H1 (cell line): ENCODE results near the gene PLCB1. TPM values are rescaled to one million over a fixed set of nuclear protein-coding genes. Genes with fewer than 3 reads are reported as not detected.

Experiments
- CTCF ChIA-PET: fragments of 300-600 bp; sonication (Branson Sonifier 250); formaldehyde crosslinking; loops from one replicate; lab custom pipeline; 2021; ENCODE audit not compliant: partially characterized antibody; lab: Charles Lee
- POLR2A ChIA-PET: fragments of 300-600 bp; sonication (Branson Sonifier 250); formaldehyde crosslinking; loops from one replicate; lab custom pipeline; 2021; ENCODE audit warnings: inconsistent platforms; ENCODE audit not compliant: partially characterized antibody; lab: Charles Lee
- DNase-seq, 2 experiments: peaks; one replicate each; pipeline versions ENCODE4 v3.0.0 to v3.0.0-alpha.2; 2010 to 2022; ENCODE audit warnings: low spot score in 2 of 2, low read depth in 1 of 2, mixed read lengths in 1 of 2
- FAIRE-seq: peaks from 2 replicates; lab custom pipeline; 2011; peaks lifted over from hg19 to GRCh38; lab: Jason Lieb, UNC
- H2AFZ ChIP-seq: 2 replicates; pipeline ENCODE4 v1.8.1; 2012; ENCODE audit warnings: low read length, inconsistent platforms
- H2AK5ac ChIP-seq: 2 replicates; pipeline ENCODE4 v1.6.1; 2013; ENCODE audit warnings: low read depth, low read length
- H2BK120ac ChIP-seq: replicated peaks from 2 replicates; pipeline ENCODE3; 2013; ENCODE audit warnings: low read depth, low read length, inconsistent platforms
- H2BK12ac ChIP-seq: 2 replicates; pipeline ENCODE4 v1.6.1; 2013; ENCODE audit warnings: low read depth, low read length
- H2BK15ac ChIP-seq: 2 replicates; pipeline ENCODE4 v1.6.1; 2013; ENCODE audit warnings: low read length
- H2BK20ac ChIP-seq: 2 replicates; pipeline ENCODE4 v1.6.1; 2013; ENCODE audit warnings: low read length
- H2BK5ac ChIP-seq: 2 replicates; pipeline ENCODE4 v1.6.1; 2013; ENCODE audit warnings: low read depth, low read length
- H3K14ac ChIP-seq: 2 replicates; pipeline ENCODE4 v1.6.1; 2013; ENCODE audit warnings: inconsistent platforms; ENCODE audit not compliant: insufficient read length
- H3K18ac ChIP-seq: 2 replicates; pipeline ENCODE4 v1.6.1; 2013; ENCODE audit warnings: low read length; ENCODE audit errors: extremely low read depth
- H3K23ac ChIP-seq: 2 replicates; pipeline ENCODE4 v1.6.1; 2013; ENCODE audit warnings: inconsistent platforms; ENCODE audit not compliant: insufficient read length
- H3K23me2 ChIP-seq: 2 replicates; pipeline ENCODE4 v1.6.1; 2013; ENCODE audit warnings: low read depth, low read length
- H3K27ac ChIP-seq: 2 replicates; pipeline ENCODE4 v1.6.1; 2011; ENCODE audit warnings: low read depth, low read length, inconsistent platforms
- H3K27me3 ChIP-seq, 4 experiments: replicated peaks in 1 of 4; 1 replicate in 1 of 4; 2 replicates in 3 of 4; pipeline versions ENCODE4 v1.6.1 to v1.8.1; 2011 to 2013; ENCODE audit warnings: low read length in 3 of 4, mild to moderate bottlenecking in 3 of 4, inconsistent platforms in 2 of 4, mixed read lengths in 2 of 4, moderate library complexity in 1 of 4; ENCODE audit not compliant: control insufficient read depth in 3 of 4, insufficient read depth in 3 of 4; ENCODE audit errors: extremely low read depth in 1 of 4
- H3K36me3 ChIP-seq, 4 experiments: 2 replicates each; pipeline versions ENCODE4 v1.6.1 to v1.8.1; 2011 to 2013; ENCODE audit warnings: mild to moderate bottlenecking in 4 of 4, low read length in 3 of 4, moderate library complexity in 2 of 4, control low read depth in 1 of 4, inconsistent platforms in 1 of 4; ENCODE audit not compliant: insufficient read depth in 4 of 4, control insufficient read depth in 2 of 4
- H3K4ac ChIP-seq: replicated peaks from 2 replicates; pipeline ENCODE3; 2013; ENCODE audit warnings: low read length, low read depth, mixed read lengths, inconsistent platforms; ENCODE audit not compliant: insufficient read length
- H3K4me1 ChIP-seq, 4 experiments: replicated peaks in 1 of 4; 1 replicate in 1 of 4; 2 replicates in 3 of 4; pipeline versions ENCODE4 v1.6.1 to v1.8.1; 2011 to 2013; ENCODE audit warnings: low read length in 3 of 4, inconsistent platforms in 2 of 4, mixed read lengths in 1 of 4; ENCODE audit not compliant: insufficient read depth in 4 of 4, control insufficient read depth in 3 of 4
- H3K4me2 ChIP-seq, 2 experiments: 2 replicates each; pipeline versions ENCODE4 v1.6.1 to v1.8.1; 2011 to 2013; ENCODE audit warnings: low read depth in 2 of 2, low read length in 2 of 2, control low read depth in 1 of 2, inconsistent platforms in 1 of 2, mild to moderate bottlenecking in 1 of 2; ENCODE audit not compliant: insufficient read depth in 1 of 2
- H3K4me3 ChIP-seq, 4 experiments: fragments of 200-600, 300-600 bp in 1 of 4; sonication (generic), shearing (Covaris generic), sonication (Bioruptor Twin) in 1 of 4; 2 replicates each; pipeline versions ENCODE4 v1.5.1 to v1.8.1; 2011 to 2016; ENCODE audit warnings: low read length in 4 of 4, low read depth in 3 of 4, control low read depth in 2 of 4, inconsistent platforms in 2 of 4, mild to moderate bottlenecking in 2 of 4, mixed read lengths in 1 of 4, moderate library complexity in 1 of 4; ENCODE audit not compliant: insufficient read depth in 2 of 4; ENCODE audit errors: extremely low read depth in 1 of 4
- H3K56ac ChIP-seq: replicated peaks from 2 replicates; pipeline ENCODE3; 2013; ENCODE audit warnings: low read depth, mild to moderate bottlenecking, mixed read lengths, low read length, inconsistent platforms; ENCODE audit not compliant: insufficient read length
- H3K79me1 ChIP-seq: 2 replicates; pipeline ENCODE4 v1.6.1; 2013; ENCODE audit warnings: low read depth, low read length, control low read depth
- H3K79me2 ChIP-seq, 2 experiments: 2 replicates each; pipeline versions ENCODE4 v1.6.1 to v1.8.1; 2012 to 2013; ENCODE audit warnings: low read length in 2 of 2, mild to moderate bottlenecking in 2 of 2, inconsistent platforms in 1 of 2; ENCODE audit not compliant: insufficient read depth in 2 of 2, control insufficient read depth in 1 of 2
- H3K9ac ChIP-seq, 4 experiments: replicated peaks in 1 of 4; 1 replicate in 1 of 4; 2 replicates in 3 of 4; pipeline versions ENCODE4 v1.6.1 to v1.8.1; 2011 to 2013; ENCODE audit warnings: low read depth in 3 of 4, low read length in 3 of 4, control low read depth in 2 of 4, mild to moderate bottlenecking in 2 of 4, moderate library complexity in 2 of 4, inconsistent platforms in 1 of 4; ENCODE audit errors: extremely low read depth in 1 of 4
- H3K9me3 ChIP-seq, 2 experiments: 2 replicates each; pipeline versions ENCODE4 v1.6.1 to v1.8.1; 2012 to 2013; ENCODE audit warnings: mild to moderate bottlenecking in 2 of 2, moderate library complexity in 2 of 2, control low read depth in 1 of 2, inconsistent platforms in 1 of 2, low read depth in 1 of 2, low read length in 1 of 2, mixed read lengths in 1 of 2; ENCODE audit not compliant: insufficient read depth in 2 of 2
- H4K20me1 ChIP-seq, 2 experiments: replicated peaks in 1 of 2; 2 replicates each; pipeline versions ENCODE3 to v1.8.1; 2011 to 2013; ENCODE audit warnings: inconsistent platforms in 2 of 2, low read length in 2 of 2, mild to moderate bottlenecking in 1 of 2; ENCODE audit not compliant: insufficient read depth in 2 of 2, control insufficient read depth in 1 of 2
- H4K5ac ChIP-seq: 2 replicates; pipeline ENCODE4 v1.6.1; 2013; ENCODE audit warnings: low read length, low read depth, mixed read lengths, inconsistent platforms; ENCODE audit not compliant: insufficient read length
- H4K8ac ChIP-seq: 2 replicates; pipeline ENCODE4 v1.8.0; 2013; ENCODE audit warnings: mild to moderate bottlenecking, moderate library complexity, low read length, inconsistent platforms; ENCODE audit not compliant: insufficient read depth; ENCODE audit errors: extremely low read depth
- H4K91ac ChIP-seq: replicated peaks from 2 replicates; pipeline ENCODE3; 2013; ENCODE audit warnings: low read length, mixed read lengths, inconsistent platforms; ENCODE audit not compliant: insufficient read length
- ASH2L ChIP-seq: fragments of 200-600, 300-600 bp; sonication (generic); IDR thresholded peaks from one replicate; pipeline ENCODE4 v1.7.1; 2017; ENCODE audit warnings: low read length
- BACH1 ChIP-seq: IDR thresholded peaks from 2 replicates; pipeline ENCODE4 v1.6.1; 2012; ENCODE audit warnings: low read length, improper control_type of control experiment
- BRCA1 ChIP-seq: IDR thresholded peaks from 2 replicates; pipeline ENCODE4 v1.6.1; 2012; ENCODE audit warnings: low read depth, low read length, improper control_type of control experiment
- CEBPB ChIP-seq: IDR thresholded peaks from 2 replicates; pipeline ENCODE4 v1.6.1; 2012; ENCODE audit warnings: low read depth, low read length
- CHD2 ChIP-seq: IDR thresholded peaks from 2 replicates; pipeline ENCODE4 v1.6.1; 2012; ENCODE audit warnings: low read length, improper control_type of control experiment
- E2F6 ChIP-seq: IDR thresholded peaks from 2 replicates; pipeline ENCODE4 v1.6.1; 2012; ENCODE audit warnings: inconsistent platforms
- EGR1 ChIP-seq: IDR thresholded peaks from 2 replicates; pipeline ENCODE4 v1.6.1; 2011; ENCODE audit warnings: low read depth, low read length, borderline replicate concordance
- KDM1A ChIP-seq: fragments of 200-600, 300-600 bp; sonication (generic); IDR thresholded peaks from 2 replicates; pipeline ENCODE4 v1.7.1; 2016; ENCODE audit warnings: mild to moderate bottlenecking, low read length, borderline replicate concordance
- RFX5 ChIP-seq: IDR thresholded peaks from 2 replicates; pipeline ENCODE4 v1.6.1; 2011; ENCODE audit warnings: low read depth, low read length, improper control_type of control experiment, borderline replicate concordance
- WGBS, 2 experiments: shearing (Covaris generic) in 1 of 2; methylation state at CpG; one replicate each; pipeline versions ENCODE4 v1.1.6 to v1.1.7; 2013 to 2015; ENCODE audit warnings: low lambda C conversion rate in 2 of 2, mixed read lengths in 2 of 2, inconsistent platforms in 1 of 2, low coverage in 1 of 2, missing lambda C conversion rate in 1 of 2; ENCODE audit not compliant: insufficient replicate concordance in 2 of 2, insufficient coverage in 1 of 2, insufficient read length in 1 of 2; ENCODE audit errors: extremely low coverage in 1 of 2, missing lambda C conversion rate in 1 of 2; 5-methylcytosine and 5-hydroxymethylcytosine counted together
- polyA plus RNA-seq, 7 experiments: library from polyadenylated mRNA; depleted of rRNA in 3 of 7; stranded (reverse) in 5 of 7; unstranded in 2 of 7; fragments of >200 nt in 5 of 7; fragments of 200-250 nt in 2 of 7; gene quantifications; 1 replicate in 5 of 7; 2 replicates in 1 of 7; 4 replicates in 1 of 7; pipeline versions ENCODE4 v1.2.1 to v1.2.3, GENCODE V29; 2011 to 2013; ENCODE audit warnings: missing spikeins in 2 of 7, mixed read lengths in 2 of 7
- total RNA-seq: library from RNA; stranded (reverse); fragmentation: NEBNext Ultra II Directional; extraction: Animal tissue kit (Norgen Biotek cat#: 25700); gene quantifications from 2 replicates; pipeline ENCODE4 v1.2.1, GENCODE V29; 2021

The PLCB1 gene
- total and polyA plus RNA-seq, 2 of the 8 experiments (the other 6 are each of a cell fraction or from before 2014, with no cell fraction given), result 2.6 to 9.1 TPM

- Histone ChIP-seq H3K79me1 (no peaks in the 10 kb centered on the region), H4K5ac (no peak overlapping the region), H3K79me2 (no peaks in the 10 kb centered on the region), H3K4me3 (no peak overlapping the region), H3K14ac (no peak overlapping the region), H3K27ac (no peak overlapping the region), H3K23ac (no peak overlapping the region), H3K9me3 (no peaks in the 10 kb centered on the region), H2BK120ac (no peak overlapping the region), H3K9ac (no peak overlapping the region), H3K4me2 (no peak overlapping the region), H3K27me3 (no peaks in the 10 kb centered on the region), H4K20me1 (no peaks in the 10 kb centered on the region), H2AK5ac (no peak overlapping the region), H4K91ac (no peak overlapping the region), H3K56ac (no peak overlapping the region), H3K18ac (no peak overlapping the region), H3K4ac (no peak overlapping the region), H2BK12ac (no peak overlapping the region), H2BK5ac (no peak overlapping the region), H2BK15ac (no peak overlapping the region), H3K23me2 (no peaks in the 10 kb centered on the region), H3K4me1 (no peaks in the 10 kb centered on the region), H2AFZ (no peak overlapping the region), H3K36me3 (no peaks in the 10 kb centered on the region), H2BK20ac (no peak overlapping the region), H4K8ac (no peak overlapping the region)
- WGBS, 2 experiments, result 77% methylated on average over 2 of the region's 2 CpGs; no CpG with 5 or more reads in 1 of the 2 experiments
- TF ChIP-seq BRCA1 (no peak), CEBPB (no peak), EGR1 (no peak), CHD2 (no peak), ASH2L (no peak), BACH1 (no peak), E2F6 (no peak), KDM1A (no peak), RFX5 (no peak)
- no peak for FAIRE-seq
- POLR2A ChIA-PET, result no interaction called here
- CTCF ChIA-PET, result no interaction called here
- no peak for DNase-seq
Measured at GRCh38 chr20:8284902-8285301, 152.8 kb downstream of the PLCB1 start.
